HUDEP-2 (cell line): ENCODE measurements around the gene KPNB1.

Experiments used
- DNase-seq, 76 experiments: peaks; one replicate each; lab custom pipeline; 2025; ENCODE audit not compliant: unreplicated experiment in 76 of 76; lab: John Stamatoyannopoulos, UW

The KPNB1 gene

GRCh38 chr17:47649153-47649971 lies at the start of gene KPNB1:
Gene KPNB1 (plus strand): TSS chr17:47649919. CDS start chr17:47650245, 326 bp downstream.
- DNase-seq: peak; percentile 70 to 100 (median 99)

- no peak for DNase-seq
Measured at GRCh38 chr17:47603830-47604597, 45.7 kb upstream of the KPNB1 start.

- no peak for DNase-seq
Measured at GRCh38 chr17:47604598-47604927, 45.2 kb upstream of the KPNB1 start.

GRCh38 chr17:47605011-47605410 lies 44.7 kb upstream of the KPNB1 start:
- DNase-seq: no peak

- DNase-seq: no peak
Measured at GRCh38 chr17:47607481-47607880, 42.2 kb upstream of the KPNB1 start.

GRCh38 chr17:47611372-47612350 lies 38.1 kb upstream of the KPNB1 start:
- no peak for DNase-seq

DNA sequence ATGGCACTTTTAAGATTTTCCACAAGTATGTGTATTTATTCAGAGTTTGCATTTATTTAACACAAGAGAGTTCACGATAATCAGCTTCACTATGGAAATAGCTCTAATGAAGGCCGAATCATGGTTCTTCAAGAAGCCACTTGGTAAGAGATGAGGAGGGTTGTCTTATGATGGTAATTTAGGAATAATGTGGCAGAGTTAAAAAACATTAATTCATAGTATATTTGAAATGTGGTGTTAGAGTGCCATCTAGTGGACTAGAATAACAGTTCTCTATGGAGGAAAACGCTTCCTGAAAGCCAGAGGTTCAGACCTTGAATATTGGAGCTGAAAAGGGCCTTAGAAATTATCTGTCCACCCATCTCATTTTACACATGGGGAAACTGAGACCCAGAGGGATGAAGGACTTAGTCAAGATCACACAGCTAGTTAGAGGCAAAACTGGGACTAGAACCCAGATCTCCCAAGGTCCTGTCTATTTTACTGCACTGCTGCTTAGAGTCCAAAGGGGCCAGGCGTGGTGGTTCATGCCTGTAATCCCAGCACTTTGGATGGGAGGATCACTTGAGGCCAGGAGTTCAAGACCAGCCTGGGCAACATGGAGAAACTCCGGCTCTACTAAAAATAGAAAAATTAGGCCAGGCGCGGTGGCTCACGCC lies 33.8 kb upstream of the KPNB1 start:
- peak in 28 of 76 experiments; percentile 2 to 49 (median 26) for DNase-seq

GRCh38 chr17:47618410-47618809 lies 31.3 kb upstream of the KPNB1 start:
- peak in 2 of 76 experiments; percentile 3 to 10 for DNase-seq

DNA sequence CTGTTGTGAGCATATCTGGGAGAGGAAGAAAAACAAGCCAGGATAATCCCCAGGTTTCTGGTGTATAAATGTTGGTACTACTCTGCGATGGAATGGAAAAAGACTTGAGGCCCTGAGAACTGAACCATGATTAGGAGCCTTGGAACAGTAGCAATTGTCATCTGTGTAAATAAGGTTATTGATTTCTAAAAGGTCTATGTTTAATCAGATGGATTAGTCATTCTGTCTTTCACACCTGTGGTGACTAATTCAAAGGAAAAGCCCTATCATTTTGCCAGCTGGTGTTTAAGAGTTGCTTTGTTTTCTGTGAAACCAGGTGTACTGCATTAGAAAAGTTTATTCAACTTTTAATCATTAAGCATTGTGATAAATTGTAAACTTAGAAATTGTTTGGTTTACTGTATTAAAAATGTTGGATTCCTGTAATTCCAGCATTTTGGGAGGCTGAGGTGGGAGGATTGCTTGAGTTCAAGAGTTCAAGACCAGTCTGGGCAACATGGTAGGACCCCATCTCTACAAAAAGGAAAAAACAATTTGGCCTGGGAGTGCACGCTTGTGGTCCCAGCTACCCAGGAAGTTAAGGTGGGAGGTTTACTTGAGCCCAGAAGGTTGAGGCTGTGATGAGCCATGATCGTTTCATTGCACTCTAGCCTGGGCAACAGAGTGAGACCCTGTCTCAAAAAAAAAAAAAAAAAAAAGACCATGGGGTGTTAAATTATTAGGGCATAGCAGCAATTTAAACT lies 29.0 kb upstream of the KPNB1 start:
- no peak for DNase-seq

- DNase-seq: peak in 1 of 76 experiments; percentile 1
Measured at GRCh38 chr17:47621293-47622179, 28.2 kb upstream of the KPNB1 start.

GRCh38 chr17:47622180-47622549 lies 27.6 kb upstream of the KPNB1 start:
- DNase-seq: no peak

- DNase-seq: no peak
Measured at GRCh38 chr17:47624727-47625068, 25.0 kb upstream of the KPNB1 start.

DNA sequence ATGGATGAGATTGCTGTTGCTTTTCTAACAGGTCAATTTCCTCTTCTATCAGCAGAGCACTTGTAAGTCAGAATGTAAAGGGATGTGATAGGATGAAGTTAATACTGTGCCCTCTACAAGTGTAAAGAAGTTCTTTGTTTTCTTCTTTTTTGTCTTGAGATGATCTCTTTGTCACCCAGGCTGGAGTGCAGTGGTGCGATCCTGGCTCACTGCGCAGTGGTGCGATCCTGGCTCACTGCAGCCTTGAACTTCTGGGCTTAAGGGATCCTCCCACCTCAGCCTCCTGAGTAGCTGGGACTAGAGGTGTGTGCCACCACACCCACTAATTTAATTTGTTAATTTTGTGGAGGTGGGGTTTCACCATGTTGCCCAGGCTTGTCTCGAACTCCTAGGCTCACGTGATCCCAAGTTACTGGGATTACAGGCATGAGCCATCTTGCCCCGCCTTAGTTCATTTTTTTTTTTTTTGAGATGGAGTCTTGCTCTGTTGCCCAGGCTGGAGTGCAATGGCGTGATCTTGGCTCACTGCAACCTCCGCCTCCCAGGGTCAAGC lies 21.6 kb upstream of the KPNB1 start:
- DNase-seq: no peak

DNA sequence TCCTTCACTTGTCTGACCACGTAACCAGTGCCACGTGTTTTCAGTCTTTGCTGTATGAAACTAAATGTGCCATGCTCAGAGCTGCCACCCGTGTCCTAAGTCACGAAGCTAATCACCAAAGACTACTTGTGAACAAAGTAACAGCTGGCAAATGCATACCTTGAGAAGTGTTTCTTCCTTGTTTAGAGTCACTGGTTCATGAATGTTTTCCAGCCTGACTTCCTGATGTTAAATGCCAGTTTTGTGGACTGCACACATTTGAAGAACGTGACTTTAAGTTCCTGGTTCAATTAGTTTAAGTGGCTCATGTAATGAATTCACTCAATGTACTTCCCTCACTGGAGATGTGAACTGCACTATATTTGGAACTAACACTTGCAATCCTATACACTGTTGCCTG lies 19.9 kb upstream of the KPNB1 start:
- no peak for DNase-seq

DNA sequence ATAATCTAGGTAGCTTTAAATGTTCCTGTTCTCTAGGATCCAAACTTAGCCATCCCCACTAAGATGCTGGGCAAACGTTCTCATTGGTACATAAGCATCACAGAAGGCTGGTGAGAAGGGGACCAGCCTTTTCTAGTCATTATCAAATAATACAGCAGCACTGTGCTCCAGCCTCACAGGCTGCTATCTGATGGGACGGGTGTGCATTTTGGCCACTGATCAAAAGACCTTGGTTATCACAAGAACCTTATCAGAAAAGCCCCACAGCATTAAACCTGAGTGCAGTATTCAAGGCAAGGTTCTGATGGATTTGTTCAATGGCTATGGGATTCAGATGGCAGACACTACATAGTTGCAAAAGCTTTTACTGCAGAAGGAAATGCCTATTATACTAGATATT lies 19.1 kb upstream of the KPNB1 start:
- peak in 74 of 76 experiments; percentile 16 to 92 (median 76) for DNase-seq

DNA sequence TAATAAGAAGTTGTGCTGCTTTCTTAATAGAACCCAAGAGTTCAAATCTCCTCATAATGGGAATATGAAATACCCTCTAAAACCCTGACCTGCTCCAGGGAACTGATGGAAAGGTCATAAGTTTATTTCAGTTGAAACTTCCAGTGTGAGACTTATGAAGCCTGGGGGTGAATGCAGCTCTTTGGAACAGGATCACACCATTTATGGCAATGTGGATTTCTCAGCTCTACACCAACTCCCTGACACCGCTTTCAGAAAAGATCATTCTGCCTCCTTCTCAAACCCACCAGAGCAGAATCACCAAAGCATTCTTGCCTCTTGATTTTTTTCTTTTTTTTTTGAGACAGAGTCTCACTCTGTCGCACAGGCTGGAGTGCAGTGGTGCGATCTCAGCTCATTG lies 16.7 kb upstream of the KPNB1 start:
- DNase-seq: no peak

DNA sequence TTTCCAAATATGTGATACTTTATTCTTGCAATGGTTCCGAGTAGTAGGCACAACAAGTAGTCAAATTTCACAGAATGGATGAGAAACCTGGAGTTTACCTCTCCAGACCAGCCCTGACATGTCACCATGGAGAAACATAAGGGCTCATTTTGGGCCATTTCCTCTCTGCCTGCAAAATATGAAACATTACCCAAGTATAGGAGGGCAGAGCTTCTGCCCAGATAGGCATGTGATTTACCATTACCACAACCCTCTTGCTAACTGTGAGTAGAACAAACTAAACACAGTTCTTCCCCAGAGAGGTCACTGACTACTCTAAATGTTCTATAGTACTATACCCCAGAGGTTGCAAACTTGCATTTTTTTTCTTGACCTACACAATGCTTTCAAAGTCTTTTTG lies 15.7 kb upstream of the KPNB1 start:
- DNase-seq: no peak

DNA sequence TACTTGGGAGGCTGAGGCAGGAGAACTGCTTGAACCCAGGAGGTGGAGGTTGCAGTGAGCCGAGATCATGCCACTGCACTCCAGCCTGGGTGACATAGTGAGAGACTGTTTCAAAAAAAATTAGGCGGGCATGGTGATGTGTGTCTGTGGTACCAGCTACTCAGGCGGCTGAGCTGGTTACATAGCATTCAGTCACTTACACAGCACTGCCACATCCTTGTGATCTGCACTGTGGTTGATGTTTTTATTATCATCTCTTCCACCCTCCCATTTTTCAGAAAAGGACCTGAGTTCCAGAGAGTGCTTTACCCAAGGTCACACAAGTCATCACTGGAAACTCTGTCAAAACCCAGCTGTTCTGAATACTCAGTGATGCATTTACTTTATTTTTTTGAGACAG lies 14.8 kb upstream of the KPNB1 start:
- no peak for DNase-seq

- no peak for DNase-seq
Measured at GRCh38 chr17:47635734-47636133, 14.0 kb upstream of the KPNB1 start.
